Tibial artery (tissue), 4 donors: ENCODE results near the gene PDSS2.

Source experiments
- DNase-seq, 2 donors: peaks; one replicate each; pipeline ENCODE4 v3.0.0-alpha.2; 2019
- H3K27ac ChIP-seq, 2 donors: fragments of 200-600 bp; sonication (generic) in 1 of 2; 1 replicate in 1 of 2; 2 replicates in 1 of 2; pipeline ENCODE4 v1.5.1; 2018 to 2019; ENCODE audit warnings: mild to moderate bottlenecking in 1 of 2
- H3K27me3 ChIP-seq, 2 donors: fragments of 200-600 bp; sonication (generic) in 1 of 2; one replicate each; pipeline versions ENCODE4 v1.5.1 to v1.6.0; 2016 to 2019
- H3K36me3 ChIP-seq, 3 donors: fragments of 200-600 bp; sonication (generic) in 2 of 3; one replicate each; pipeline ENCODE4 v1.5.1; 2016 to 2019; ENCODE audit warnings: mild to moderate bottlenecking in 2 of 3
- H3K4me1 ChIP-seq, 4 donors: fragments of 200-600 bp; sonication (generic) in 2 of 4; 1 replicate in 3 of 4; 2 replicates in 1 of 4; pipeline ENCODE4 v1.5.1; 2016 to 2019
- H3K4me3 ChIP-seq, 2 donors: fragments of 200-600 bp; sonication (generic) in 1 of 2; 1 replicate in 1 of 2; 2 replicates in 1 of 2; pipeline ENCODE4 v1.5.1; 2018 to 2019; ENCODE audit warnings: mild to moderate bottlenecking in 2 of 2
- H3K9me3 ChIP-seq, 3 donors: fragments of 200-600 bp; sonication (generic) in 1 of 3; one replicate each; pipeline ENCODE4 v1.5.1; 2016 to 2019
- CTCF ChIP-seq, 2 experiments: fragments of 200-600 bp in 1 of 2; fragments of 450-650 bp in 1 of 2; IDR thresholded peaks; one replicate each; pipeline ENCODE4 v1.5.1; 2017 to 2019; ENCODE audit warnings: antibody characterized with exemption in 2 of 2, mild to moderate bottlenecking in 1 of 2, moderate library complexity in 1 of 2
- intact Hi-C: fragments of 100-400 bp; cut with DNase I; formaldehyde crosslinking; loops from one replicate; pipeline ENCODE4 v1.15.0; 2023; ENCODE audit warnings: low total_unique reads

Gene PDSS2

DNA sequence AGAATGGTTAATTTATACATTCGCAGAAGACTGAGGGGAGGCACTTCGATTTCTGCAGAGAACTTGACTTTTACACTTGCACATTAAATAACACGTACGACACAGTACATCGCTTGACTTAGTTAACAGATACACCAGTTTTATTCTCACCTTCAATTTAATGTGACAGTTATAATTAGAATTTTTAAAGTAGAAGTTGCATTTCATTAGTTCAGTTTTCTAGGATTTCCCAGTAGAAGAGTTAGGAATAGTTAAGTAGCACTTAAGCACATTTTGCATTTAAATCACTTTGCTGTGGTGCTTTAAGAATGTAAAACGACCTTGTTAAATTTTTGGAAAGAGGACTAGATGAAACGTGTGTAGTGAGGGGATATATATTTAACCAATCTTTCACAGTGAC lies 342.4 kb downstream of the PDSS2 start:
- Histone ChIP-seq H3K36me3 (no peaks in the 10 kb centered on the region), H3K4me1 (peaks cover 0 to 18% (median 13%) of the 10 kb centered on the region in 4 donors), H3K27me3 (no peaks in the 10 kb centered on the region), H3K4me3 (no peak overlapping the region), H3K9me3 (no peaks in the 10 kb centered on the region), H3K27ac (no peak overlapping the region)
- no peak for DNase-seq
- intact Hi-C loops: no loop called here
- no peak for TF ChIP-seq CTCF (IDR thresholded peaks at IDR 0.05)

GRCh38 chr6:107116328-107116892 lies 343.0 kb downstream of the PDSS2 start:
- no peak for DNase-seq
- TF ChIP-seq CTCF (IDR thresholded peaks at IDR 0.05): no peak
- no peaks in the 10 kb centered on the region for H3K27me3 ChIP-seq
- H3K4me3 ChIP-seq: peak overlapping the region; percentile 65 to 81
- intact Hi-C loops: no loop called here
- peaks cover 0 to 18% (median 13%) of the 10 kb centered on the region in 4 donors for H3K4me1 ChIP-seq
- H3K27ac ChIP-seq: no peak overlapping the region
- H3K36me3 ChIP-seq: no peaks in the 10 kb centered on the region
- H3K9me3 ChIP-seq: no peaks in the 10 kb centered on the region

GRCh38 chr6:107115695-107116327 lies 343.6 kb downstream of the PDSS2 start:
- Histone ChIP-seq H3K4me3 (peak overlapping the region; percentile 65 to 81), H3K9me3 (no peaks in the 10 kb centered on the region), H3K36me3 (no peaks in the 10 kb centered on the region), H3K27ac (peak overlapping the region; percentile 45 to 52), H3K4me1 (peaks cover 0 to 18% (median 13%) of the 10 kb centered on the region in 4 donors), H3K27me3 (no peaks in the 10 kb centered on the region)
- no peak for TF ChIP-seq CTCF (IDR thresholded peaks at IDR 0.05)
- intact Hi-C loops: loop anchor here (2.0 kb wide), 1 partner anchor 87 kb away; the partner anchor contains the start of gene MTRES1
- DNase-seq: no peak

DNA sequence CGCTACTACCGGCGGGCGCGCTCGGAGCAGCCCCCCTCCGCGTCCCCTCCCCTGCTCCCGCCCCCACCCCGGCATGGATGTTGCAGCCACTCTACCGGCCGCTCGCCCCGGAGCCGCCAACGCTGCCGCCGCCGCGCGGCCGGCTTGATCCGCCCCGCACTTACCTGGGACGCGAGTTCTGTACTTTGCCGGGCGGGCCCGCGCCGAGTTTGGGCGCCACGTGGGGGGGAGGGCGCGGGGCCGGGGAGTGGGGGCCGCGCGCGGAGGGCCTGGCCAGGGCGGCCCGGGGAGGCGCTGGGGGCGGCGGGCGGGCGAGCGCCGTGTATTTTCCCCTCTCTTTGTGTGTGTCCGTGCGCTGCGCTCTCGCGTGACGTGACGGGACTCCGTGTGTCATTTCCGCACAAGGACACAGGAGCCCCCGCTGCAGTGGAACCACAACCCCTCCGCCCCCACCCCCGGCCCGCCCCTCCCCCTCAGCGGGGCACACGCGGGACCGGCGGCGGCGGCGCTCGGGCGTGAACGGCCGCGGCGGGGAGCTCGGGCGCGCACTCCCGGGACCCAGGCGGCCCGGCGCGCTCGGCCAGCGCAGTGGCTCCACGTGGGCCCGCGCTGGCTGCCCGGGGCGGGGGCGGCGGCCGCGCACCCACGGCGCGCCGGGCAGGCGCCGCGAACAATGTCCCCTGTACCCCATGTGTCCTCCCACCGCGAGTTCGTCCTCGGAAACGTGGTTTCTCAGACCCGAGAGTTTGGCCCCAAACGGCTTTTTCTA lies 344.3 kb downstream of the PDSS2 start, which contains the start of gene BEND3:
Gene BEND3, minus strand, starts transcription at position 590 of the 769 bp plus-strand sequence. CDS start 16,230 bp downstream, outside the sequence.
- intact Hi-C loops: loop anchor here (2.0 kb wide), 1 partner anchor 86 kb away; the partner anchor contains the start of gene MTRES1

More for the DNA sequence above, 344.3 kb downstream of the PDSS2 start, which contains the start of gene BEND3:
- Histone ChIP-seq H3K36me3 (no peaks in the 10 kb centered on the region), H3K4me1 (peaks cover 0 to 18% (median 13%) of the 10 kb centered on the region in 4 donors), H3K9me3 (no peaks in the 10 kb centered on the region), H3K4me3 (peak within 1 kb of the TSS; percentile 65 to 81), H3K27me3 (no peaks in the 10 kb centered on the region), H3K27ac (peak within 1 kb of the TSS; percentile 52 to 57)
- DNase-seq: no peak
- TF ChIP-seq CTCF (IDR thresholded peaks at IDR 0.05): no peak
